PC-3 (cell line): ENCODE results near the gene FAM227A.

Experiments used
- CTCF ChIP-seq: fragments of 300-600 bp; sonication (generic); conservative IDR thresholded peaks from 2 replicates; pipeline ENCODE4 v1.5.1; 2017; ENCODE audit warnings: antibody characterized with exemption, low read depth, mild to moderate bottlenecking, low read length
- EZH2 ChIP-seq: fragments of 300-600 bp; sonication (generic); IDR thresholded peaks from one replicate; pipeline ENCODE4 v1.6.1; 2017; ENCODE audit warnings: antibody characterized with exemption, mild to moderate bottlenecking, low read length; ENCODE audit not compliant: unreplicated experiment

DNA sequence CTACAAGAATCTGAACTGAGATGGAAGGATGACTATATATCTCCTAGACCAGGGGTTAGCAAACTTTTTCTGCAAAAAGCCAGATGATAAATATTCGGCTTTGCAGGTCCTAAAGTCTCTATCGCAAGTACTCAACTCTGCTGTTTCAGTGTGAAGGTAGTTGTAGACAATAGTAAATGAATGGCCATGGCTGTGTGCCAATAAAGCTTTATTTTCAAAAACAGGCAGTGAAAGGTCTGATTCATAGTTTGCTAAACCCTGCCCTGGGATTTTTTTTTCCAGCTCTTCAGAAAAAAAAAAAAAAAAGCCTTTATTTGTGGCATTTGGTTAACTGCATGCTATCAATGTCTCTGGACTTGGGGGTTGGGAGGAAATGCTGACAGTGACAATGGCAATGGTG, 37.5 kb downstream of the FAM227A start:
- no peak for TF ChIP-seq CTCF
- TF ChIP-seq EZH2 = no peak
